H54 (cell line): ENCODE results near the gene NFIL3.
"Not testable (repeated sequence)": the region's sequence is repeated elsewhere in the genome, so short reads cannot be mapped to it uniquely, and the experiment has no call there.

ENCODE experiments used
- DNase-seq: peaks from one replicate; pipeline ENCODE4 v3.0.0; 2011; ENCODE audit warnings: low spot score, mixed read lengths; ENCODE audit not compliant: insufficient read length
- FAIRE-seq: peaks from 3 replicates; lab custom pipeline; 2011; peaks lifted over from hg19 to GRCh38; lab: Jason Lieb, UNC
- POLR2A ChIP-seq: IDR thresholded peaks from 2 replicates; pipeline ENCODE4 v1.6.1; 2011; ENCODE audit warnings: low read depth, mild to moderate bottlenecking, low read length

The NFIL3 gene

DNA sequence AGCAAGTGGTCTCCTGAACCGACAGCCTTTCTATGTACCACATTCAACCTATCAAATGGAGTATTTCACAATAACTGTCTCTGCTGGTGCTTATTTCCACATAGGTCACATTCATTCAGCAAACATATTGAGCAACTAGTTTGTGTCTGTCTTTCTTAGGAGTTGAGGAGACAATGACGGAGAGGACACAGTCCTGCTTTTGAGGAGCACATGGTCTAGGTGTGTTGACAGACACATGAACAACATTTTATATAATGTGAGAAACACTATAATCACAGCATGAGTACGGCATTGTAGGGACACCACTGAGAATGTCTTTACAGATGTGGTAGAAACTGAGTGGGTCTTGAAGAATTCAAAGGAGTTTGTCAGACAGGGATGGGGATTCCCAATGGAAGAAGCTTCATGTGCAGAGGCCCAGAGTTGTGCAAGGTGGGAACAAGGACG lies 28.5 kb downstream of the NFIL3 start:
- FAIRE-seq = peak; percentile 38
- no peak for DNase-seq
- no peak for TF ChIP-seq POLR2A

DNA sequence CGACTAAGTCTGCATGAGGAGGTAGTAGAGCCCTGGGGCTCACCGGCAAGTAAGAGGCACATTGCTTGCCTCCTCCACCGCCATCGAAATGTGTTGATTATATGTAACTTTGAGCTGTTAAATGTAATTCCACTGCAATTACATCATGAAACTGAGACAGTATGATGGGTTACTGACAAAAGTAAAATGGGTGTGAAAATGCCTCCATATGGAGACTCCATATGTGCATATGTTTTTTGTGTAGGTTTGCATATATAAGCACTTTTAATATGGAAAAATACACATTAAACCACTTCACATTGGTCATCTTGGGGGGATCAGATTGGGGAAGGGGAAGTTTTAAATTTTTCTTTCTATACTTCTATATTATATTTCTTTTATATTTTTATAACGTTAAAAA lies 29.8 kb downstream of the NFIL3 start:
- TF ChIP-seq POLR2A = no peak
- no peak for FAIRE-seq
- DNase-seq = no peak

DNA sequence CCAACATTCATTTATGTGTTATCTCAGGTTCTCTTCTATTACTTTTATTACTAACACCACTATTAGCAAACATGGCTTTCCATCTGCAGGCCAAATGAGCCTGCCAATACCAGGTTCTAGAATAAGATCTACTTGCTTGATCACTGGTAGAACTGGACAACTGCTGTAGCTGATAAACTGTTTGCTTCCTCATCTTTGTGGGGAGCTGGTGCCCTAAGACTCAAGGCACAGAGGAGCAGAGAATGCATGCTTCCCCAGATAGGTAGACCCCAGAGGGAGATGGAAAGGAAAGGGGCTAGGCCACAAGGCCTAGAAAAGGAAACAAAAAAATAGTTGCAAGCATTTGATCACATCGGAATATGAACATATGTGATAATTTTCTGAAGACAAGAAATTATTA lies 31.2 kb downstream of the NFIL3 start:
- no peak for FAIRE-seq
- TF ChIP-seq POLR2A = no peak
- no peak for DNase-seq

DNA sequence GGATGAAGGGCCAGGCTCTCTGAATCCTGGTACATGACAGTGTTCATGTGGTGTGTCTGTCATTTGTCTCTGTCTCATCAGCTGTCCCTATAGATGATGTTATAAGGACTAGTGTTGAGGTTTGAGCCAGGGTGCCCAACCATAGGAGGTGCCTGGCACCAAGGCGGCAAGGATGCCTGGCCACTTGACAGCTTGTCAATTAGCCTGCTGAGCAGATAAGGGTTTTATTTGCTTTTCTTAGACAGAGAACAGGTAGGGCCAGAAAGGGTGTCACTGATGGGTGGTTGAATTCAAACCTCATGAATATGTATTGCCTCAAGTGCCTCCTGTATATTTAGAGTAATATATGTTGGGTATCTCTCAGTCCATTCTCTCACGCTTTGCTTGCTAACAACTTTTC lies 31.8 kb downstream of the NFIL3 start:
- FAIRE-seq (no peak), DNase-seq (no peak)
- no peak for TF ChIP-seq POLR2A

DNA sequence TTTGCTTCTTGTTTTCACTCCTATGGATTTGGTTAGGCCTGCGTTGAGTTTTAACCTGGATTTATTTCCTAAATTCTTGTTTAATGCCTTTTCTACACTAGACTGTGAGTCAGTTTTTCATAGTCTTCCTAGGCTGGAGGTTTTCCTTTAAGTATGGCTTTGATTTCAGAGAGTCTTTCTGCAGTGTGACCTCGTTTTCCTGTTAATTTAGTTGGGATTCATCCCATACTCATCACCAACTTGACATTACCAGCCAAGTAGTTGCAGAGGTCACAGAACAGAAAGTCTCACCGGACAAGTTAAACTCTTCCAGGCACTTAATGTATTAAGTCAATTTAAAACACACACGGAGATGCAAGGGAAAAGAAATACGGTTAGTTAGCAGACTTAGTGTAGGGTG lies 32.2 kb downstream of the NFIL3 start:
- no peak for DNase-seq
- no peak for TF ChIP-seq POLR2A
- FAIRE-seq = no peak

DNA sequence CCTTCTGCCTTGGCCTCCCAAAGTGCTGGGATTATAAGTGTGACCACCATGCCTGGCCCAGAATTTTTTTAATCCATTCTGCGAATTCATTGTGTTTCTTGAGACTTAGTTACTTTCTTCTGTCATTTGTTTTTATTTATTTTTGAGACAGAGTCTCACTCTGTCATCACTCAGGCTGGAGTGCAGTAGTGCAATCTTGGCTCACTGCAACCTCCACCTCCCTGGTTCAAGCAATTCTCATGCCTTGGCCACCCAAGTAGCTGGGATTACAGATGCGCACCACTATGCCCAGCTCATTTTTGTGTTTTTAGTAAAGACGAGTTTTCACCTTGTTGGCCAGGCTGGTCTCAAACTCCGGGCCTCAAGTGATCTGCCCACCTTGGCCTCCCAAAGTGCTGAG lies 33.9 kb downstream of the NFIL3 start:
- FAIRE-seq = not testable (repeated sequence)

DNA sequence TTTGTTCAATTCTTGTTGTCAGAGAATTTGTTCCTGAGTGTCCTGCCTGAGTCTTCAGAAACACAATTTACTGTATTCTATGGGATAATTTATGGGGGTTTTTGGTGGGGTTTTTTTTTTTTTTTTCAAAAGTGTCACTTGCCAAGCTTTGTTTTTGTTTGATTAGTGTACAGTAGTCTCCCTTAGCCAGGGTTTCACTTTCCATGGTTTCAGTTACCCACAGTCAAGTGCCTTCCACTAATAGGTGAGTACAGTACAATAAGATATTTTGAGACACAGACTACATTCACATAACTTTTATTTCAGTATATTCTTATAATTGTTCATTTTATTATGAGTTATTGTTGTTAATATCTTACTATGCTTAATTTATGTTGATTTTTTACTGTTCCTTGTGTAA lies 36.9 kb downstream of the NFIL3 start:
- TF ChIP-seq POLR2A = no peak
- DNase-seq (no peak), FAIRE-seq (no peak)

More for the DNA sequence above, 33.9 kb downstream of the NFIL3 start:
- not testable (repeated sequence) for DNase-seq

DNA sequence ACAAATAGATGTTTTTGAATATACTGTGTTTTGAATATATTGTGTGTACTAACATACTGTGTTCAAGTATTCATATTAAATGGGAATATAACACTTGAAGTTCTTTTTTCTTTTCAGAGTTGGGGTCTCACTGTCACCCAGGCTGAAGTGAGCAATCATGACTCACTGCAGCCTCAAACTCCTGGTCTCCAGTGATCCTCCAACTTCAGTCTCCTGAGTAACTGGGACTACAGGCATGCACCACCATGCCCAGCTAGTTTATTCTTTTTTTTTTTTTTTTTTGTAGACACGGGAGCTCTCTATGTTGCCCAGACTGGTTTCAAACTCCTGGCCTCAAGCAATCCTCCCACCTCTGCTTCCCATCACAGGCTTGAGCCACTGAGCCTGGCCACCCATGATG lies 38.7 kb downstream of the NFIL3 start:
- no peak for TF ChIP-seq POLR2A
- DNase-seq (no peak), FAIRE-seq (no peak)

DNA sequence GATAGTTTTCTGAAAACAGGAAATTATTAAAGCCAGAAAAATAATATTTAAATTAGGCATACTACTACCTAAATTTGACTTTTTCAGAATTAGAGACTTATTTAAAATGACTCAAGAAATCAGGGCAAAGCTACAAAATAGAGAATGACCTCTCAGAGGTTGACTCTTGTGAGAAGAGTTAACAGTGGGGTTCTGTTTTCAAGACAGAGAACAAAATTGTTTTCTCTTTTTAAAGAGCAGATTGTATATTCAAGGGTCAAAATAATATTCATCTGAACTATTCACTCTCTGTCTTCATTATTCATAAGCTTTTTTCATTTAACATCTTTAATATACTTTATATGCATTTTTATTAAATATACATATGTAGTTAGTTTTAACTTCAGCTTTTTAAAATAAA lies 40.1 kb downstream of the NFIL3 start:
- no peak for TF ChIP-seq POLR2A
- no peak for DNase-seq
- FAIRE-seq = no peak

DNA sequence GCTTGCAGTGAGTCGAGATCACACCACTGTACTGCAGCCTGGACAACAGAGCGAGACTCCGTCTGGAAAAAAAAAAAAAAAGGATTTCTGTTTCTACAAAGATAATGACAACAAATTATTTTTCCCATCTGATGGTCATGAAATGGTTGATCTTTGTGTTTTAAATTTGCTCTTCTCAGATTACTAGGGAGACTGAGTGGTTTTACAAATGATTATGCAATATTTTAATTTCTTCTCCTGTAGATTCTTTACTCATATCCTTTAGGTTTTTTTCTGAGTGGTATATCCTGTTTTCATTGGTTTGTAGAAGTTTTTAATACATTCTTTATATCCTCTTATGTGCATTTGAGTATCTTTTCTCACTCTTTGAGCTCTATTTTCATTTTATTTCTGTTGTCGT lies 41.3 kb downstream of the NFIL3 start:
- DNase-seq (no peak), FAIRE-seq (no peak)
- TF ChIP-seq POLR2A = no peak

DNA sequence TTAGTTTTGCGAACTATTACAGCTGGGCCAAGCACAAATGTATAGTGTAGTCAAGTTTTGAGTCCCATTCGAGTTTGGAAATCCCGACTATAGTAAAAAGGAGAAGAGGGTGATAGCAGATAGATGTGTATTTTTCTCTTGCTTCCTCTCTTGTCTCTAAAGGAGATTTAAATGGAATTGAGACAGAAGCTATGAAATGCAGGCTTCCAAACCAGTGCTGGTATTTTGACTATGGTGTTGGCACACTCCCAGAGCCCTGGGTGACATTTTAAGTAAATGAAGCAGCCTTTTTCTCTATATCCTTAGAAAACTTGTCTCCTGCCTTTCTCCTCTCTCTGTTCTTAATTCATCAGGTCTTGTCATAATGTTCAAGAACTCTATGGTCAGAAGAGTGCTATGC lies 44.2 kb downstream of the NFIL3 start:
- no peak for FAIRE-seq
- no peak for DNase-seq
- no peak for TF ChIP-seq POLR2A

DNA sequence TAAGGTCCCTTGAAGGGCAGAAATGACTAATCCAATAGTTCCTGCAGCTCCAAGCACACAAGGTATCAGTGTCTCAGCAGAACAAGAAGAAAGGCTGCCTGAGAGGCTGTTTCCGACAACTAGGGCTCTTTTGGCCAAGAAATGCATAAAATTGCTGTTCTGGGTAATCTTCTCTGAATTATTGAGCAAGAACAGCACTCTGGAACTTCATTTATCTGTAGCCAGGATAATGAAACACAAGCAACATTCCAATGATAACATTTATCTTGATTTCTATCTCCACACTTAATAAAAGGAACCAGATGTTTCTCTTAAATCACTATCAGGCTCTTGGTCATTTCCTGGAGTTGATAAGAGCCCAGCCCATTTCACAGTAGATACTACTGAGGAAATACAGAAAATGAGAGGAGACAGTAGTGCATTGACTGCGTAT lies 44.9 kb downstream of the NFIL3 start:
- no peak for TF ChIP-seq POLR2A
- FAIRE-seq (no peak), DNase-seq (no peak)

DNA sequence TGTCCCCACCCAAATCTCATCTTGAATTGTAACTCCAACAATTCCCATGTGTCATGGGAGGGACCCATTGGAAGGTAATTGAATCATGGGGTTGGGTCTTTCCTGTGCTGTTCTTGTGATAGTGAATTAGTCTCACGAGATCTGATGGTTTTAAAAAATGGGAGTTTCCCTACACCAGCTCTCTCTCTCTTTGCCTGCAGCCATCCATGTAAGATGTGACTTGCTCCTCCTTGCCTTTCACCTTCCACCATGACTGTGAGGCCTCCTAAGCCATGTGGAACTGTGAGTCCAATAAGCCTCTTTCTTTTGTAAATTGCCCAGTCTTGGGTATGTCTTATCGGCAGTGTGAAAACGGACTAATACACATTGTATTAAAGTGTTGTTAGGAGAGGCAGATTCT lies 45.6 kb downstream of the NFIL3 start:
- not testable (repeated sequence) for FAIRE-seq, DNase-seq

DNA sequence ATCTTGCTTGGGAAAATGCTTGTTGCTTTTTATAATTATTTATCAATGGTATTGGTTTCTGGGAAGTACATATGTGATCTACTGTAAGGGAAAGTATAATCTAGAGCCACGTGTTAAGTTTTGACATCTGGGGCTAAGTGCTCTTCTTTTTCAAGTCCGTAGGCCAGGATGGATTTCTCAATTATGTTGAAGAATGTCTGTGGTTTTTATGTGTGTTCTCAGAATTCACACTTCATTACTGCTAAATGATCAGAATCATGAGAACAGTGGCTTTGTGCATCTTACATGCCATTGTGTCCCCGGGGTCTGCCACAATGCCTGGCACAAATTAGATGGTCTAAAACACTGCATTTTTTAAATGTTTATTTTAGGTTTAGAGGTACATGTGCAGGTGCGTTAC lies 47.4 kb downstream of the NFIL3 start:
- DNase-seq (no peak), FAIRE-seq (no peak)
- no peak for TF ChIP-seq POLR2A

DNA sequence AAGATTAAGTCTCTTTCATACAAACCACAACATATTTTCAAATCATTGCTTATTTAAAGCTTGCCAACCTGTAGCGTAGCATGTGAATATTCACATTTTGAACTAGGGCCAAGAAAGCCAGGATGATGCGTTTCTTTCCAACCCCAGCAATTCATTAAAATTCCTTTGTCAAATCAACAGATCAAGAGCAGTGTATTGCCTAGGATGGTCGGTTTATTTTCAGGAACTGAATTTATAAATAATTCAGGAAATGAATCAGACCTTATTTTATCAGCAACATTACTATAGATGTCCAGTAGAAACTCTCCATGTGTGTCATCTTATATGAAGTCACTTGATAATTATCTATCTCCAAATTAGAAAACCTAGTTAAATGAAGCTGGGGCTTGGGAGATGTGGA lies 48.7 kb downstream of the NFIL3 start:
- FAIRE-seq = no peak
- DNase-seq = no peak
- no peak for TF ChIP-seq POLR2A

DNA sequence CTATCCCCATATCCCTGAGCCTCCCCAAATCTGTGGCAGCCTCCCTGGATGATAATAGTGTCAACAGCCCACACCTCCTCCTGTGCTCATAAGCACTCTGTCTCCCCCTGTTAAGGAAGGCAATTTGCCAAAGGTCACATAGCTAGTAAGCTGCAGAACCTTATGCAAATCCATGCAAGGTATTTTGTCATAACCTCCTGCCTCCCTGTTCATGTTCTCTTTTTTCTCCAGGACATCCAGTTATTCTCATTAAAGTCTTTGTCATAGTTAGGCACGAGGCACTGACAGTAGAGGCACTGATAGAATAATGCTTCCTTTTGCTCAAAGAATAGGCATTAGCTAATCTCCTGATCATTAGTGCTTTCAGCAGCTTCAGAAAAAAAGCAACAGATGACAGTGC lies 51.7 kb downstream of the NFIL3 start:
- FAIRE-seq (no peak), DNase-seq (no peak)
- TF ChIP-seq POLR2A = no peak

DNA sequence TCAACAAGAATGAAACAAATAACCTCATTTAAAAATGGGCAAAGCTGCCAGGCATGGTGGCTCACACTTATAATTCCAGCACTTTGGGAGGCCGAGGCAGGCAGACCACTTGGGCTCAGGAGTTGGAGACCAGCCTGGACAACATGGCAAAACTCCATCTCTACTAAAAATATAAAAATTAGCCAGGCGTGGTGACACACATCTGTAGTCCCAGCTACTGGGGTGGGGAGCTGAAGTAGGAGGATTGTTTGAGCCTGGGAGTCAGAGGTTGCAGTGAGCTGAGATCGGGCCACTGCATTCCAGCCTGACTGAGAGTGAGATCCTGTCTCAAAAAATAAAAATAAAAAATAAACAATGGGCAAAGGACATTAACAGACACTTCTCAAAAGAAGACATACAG lies 53.6 kb downstream of the NFIL3 start:
- not testable (repeated sequence) for DNase-seq, FAIRE-seq
